PC-9 (cell line): ENCODE measurements around the gene TES. TPM values are rescaled to one million over a fixed set of nuclear protein-coding genes. Genes with fewer than 3 reads are reported as not detected.
A peak's percentile ranks its signal among the peaks of the same experiment; 100 is the strongest.

Source experiments
- Bru-seq: library from RNA; stranded (reverse); fragments of 400-500 nt; gene quantifications from one replicate; lab custom pipeline; 2021; lab: Mats Ljungman, UMichigan
- BruChase-seq, 2 experiments: library from RNA; stranded (reverse); fragments of 400-500 nt; gene quantifications; one replicate each; lab custom pipeline; 2021; lab: Mats Ljungman, UMichigan
- BruUV-seq: library from RNA; stranded (reverse); fragments of 400-500 nt; replicated peaks from 2 replicates; lab custom pipeline; 2021; lab: Mats Ljungman, UMichigan
- CTCF ChIA-PET: fragments of 300-600 bp; sonication (Branson Sonifier 250); formaldehyde crosslinking; loops from one replicate; lab custom pipeline; 2022; ENCODE audit warnings: antibody characterized with exemption; lab: Charles Lee
- POLR2A ChIA-PET: fragments of 300-600 bp; sonication (Branson Sonifier 250); formaldehyde crosslinking; loops from one replicate; lab custom pipeline; 2022; ENCODE audit warnings: antibody characterized with exemption; ENCODE audit not compliant: unreplicated experiment; lab: Charles Lee
- DNase-seq, 2 experiments: peaks; one replicate each; pipeline versions ENCODE4 v3.0.0 to v3.0.0-alpha.2; 2015 to 2022; ENCODE audit warnings: mixed read lengths in 1 of 2
- H2AFZ ChIP-seq: fragments of 200-600 bp; sonication (generic); 2 replicates; pipeline ENCODE4 v1.8.1; 2017; ENCODE audit warnings: antibody characterized with exemption
- H3F3A ChIP-seq: fragments of 200-600 bp; sonication (generic); 2 replicates; pipeline ENCODE4 v1.8.1; 2017; ENCODE audit warnings: antibody characterized with exemption, mild to moderate bottlenecking, low read depth; ENCODE audit not compliant: insufficient read depth
- H3K27ac ChIP-seq: fragments of 200-600 bp; sonication (generic); 2 replicates; pipeline ENCODE4 v1.6.1; 2016; ENCODE audit warnings: mixed run types
- H3K27me3 ChIP-seq: fragments of 200-600 bp; sonication (generic); 2 replicates; pipeline ENCODE4 v1.6.1; 2016; ENCODE audit warnings: low read depth, mixed run types; ENCODE audit not compliant: insufficient read depth
- H3K36me3 ChIP-seq: fragments of 200-600 bp; sonication (generic); 2 replicates; pipeline ENCODE4 v1.6.1; 2016; ENCODE audit warnings: low read depth, mixed run types
- H3K4me1 ChIP-seq: fragments of 200-600 bp; sonication (generic); replicated peaks from 2 replicates; pipeline ENCODE4 v1.6.1; 2016; ENCODE audit warnings: mixed run types; ENCODE audit not compliant: insufficient read depth
- H3K4me2 ChIP-seq: fragments of 200-600 bp; sonication (generic); 2 replicates; pipeline ENCODE4 v1.6.1; 2017; ENCODE audit warnings: mixed run types
- H3K4me3 ChIP-seq: fragments of 200-600 bp; sonication (generic); 2 replicates; pipeline ENCODE4 v1.6.1; 2016; ENCODE audit warnings: mixed run types
- H3K79me2 ChIP-seq: fragments of 200-600 bp; sonication (generic); 2 replicates; pipeline ENCODE4 v1.6.1; 2017; ENCODE audit warnings: low read depth, mixed run types
- H3K9me2 ChIP-seq: fragments of 200-600 bp; sonication (generic); 2 replicates; pipeline ENCODE4 v1.8.1; 2017; ENCODE audit warnings: mild to moderate bottlenecking; ENCODE audit not compliant: insufficient read depth
- H3K9me3 ChIP-seq: fragments of 200-600 bp; sonication (generic); 2 replicates; pipeline ENCODE4 v1.8.1; 2016; ENCODE audit warnings: low read depth; ENCODE audit not compliant: insufficient read depth
- H4K20me1 ChIP-seq: fragments of 200-600 bp; sonication (generic); 2 replicates; pipeline ENCODE4 v1.8.1; 2017; ENCODE audit not compliant: insufficient read depth
- EZH2 ChIP-seq: fragments of 200-600 bp; sonication (generic); IDR thresholded peaks from 2 replicates; pipeline ENCODE4 v1.8.0; 2017; ENCODE audit warnings: antibody characterized with exemption, low read depth
- intact Hi-C: fragments of 100-400 bp; cut with micrococcal nuclease; formaldehyde crosslinking; loops from one replicate; pipeline ENCODE4 v1.10.0; 2022; ENCODE audit not compliant: unreplicated experiment
- long read RNA-seq: library from polyadenylated mRNA; stranded (forward); transcript quantifications from one replicate; pipeline ENCODE4 v2.0.0, GENCODE V29; 2022
- total RNA-seq: library from RNA; stranded (reverse); gene quantifications from 2 replicates; pipeline ENCODE4 v1.2.3, GENCODE V29; 2021
- TF ChIP-seq, protein P1 (sequence below): fragments of 200-600 bp; sonication (generic); conservative IDR thresholded peaks from 2 replicates; pipeline ENCODE4 v1.6.1; 2017; ENCODE audit warnings: mixed run types, antibody characterized with exemption, mild to moderate bottlenecking, moderate library complexity

The TES gene, protein sequence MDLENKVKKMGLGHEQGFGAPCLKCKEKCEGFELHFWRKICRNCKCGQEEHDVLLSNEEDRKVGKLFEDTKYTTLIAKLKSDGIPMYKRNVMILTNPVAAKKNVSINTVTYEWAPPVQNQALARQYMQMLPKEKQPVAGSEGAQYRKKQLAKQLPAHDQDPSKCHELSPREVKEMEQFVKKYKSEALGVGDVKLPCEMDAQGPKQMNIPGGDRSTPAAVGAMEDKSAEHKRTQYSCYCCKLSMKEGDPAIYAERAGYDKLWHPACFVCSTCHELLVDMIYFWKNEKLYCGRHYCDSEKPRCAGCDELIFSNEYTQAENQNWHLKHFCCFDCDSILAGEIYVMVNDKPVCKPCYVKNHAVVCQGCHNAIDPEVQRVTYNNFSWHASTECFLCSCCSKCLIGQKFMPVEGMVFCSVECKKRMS
- 210 and 306 TPM in 2 replicates for total RNA-seq
- percentile 99 among the genes with signal in this experiment for Bru-seq, nascent RNA
- percentile 99 among the genes with signal in this experiment for BruChase-seq, experiment 1, labeled RNA remaining after a 2-hour chase
- percentile 98 among the genes with signal in this experiment for BruChase-seq, experiment 2, labeled RNA remaining after a 6-hour chase
- long read RNA-seq, transcript TES-201 (7 exons, 2,782 nt): major isoform, 344 of 419 reads
- long read RNA-seq, transcript TES-205 (3 exons, 873 nt): minor isoform, 6 of 419 reads
- long read RNA-seq, partial matches to known transcripts: 41 of 419 reads
- long read RNA-seq, other reads (novel, unspliced or antisense): 25 of 419 reads

DNA sequence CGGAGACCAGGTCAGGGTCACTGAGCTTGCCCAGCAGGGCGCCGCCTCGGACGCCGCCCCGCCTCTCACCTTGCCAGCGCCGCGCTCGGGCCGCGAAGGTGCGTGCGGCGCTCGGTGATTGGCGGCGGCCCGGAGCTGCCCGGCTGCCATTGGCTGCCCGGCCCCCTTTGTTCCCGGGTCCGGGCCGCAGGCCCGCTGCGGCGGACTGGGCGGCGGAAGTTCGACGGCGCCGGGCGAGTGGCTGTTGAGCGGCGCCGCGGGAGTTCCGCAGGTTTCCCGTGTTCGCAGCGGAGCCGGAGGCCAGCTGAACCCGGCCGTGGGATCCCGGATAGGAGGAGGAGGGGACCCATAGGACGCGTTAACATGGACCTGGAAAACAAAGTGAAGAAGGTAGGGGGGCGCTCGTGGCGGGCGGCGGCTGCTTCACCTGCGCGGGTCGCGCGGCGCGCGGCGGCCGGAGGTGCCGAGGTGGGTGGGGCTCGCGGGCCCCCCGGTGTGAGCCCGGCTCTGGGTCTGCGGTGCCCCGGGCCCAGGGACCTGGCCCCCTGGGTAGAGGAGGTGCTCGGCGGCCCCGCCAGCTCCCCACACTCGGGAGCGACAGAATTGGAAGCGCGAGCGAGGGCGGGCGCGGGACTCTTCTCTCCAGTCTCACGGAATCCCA, at the start of gene TES:
TES (plus strand) TSS at position 195 of the 661 bp plus-strand sequence; CDS start at position 364, 169 bp downstream.
- ChIA-PET CTCF (interaction anchor here (0.6 kb wide), 1 partner anchor 26 kb away, joined by 3 read pairs; no protein-coding TSS in a partner anchor), POLR2A (interaction anchor here (0.5 to 1.7 kb wide), 15 partner anchors 15 to 824 kb away, joined by 3 to 20 read pairs (median 4); no protein-coding TSS in a partner anchor)
- intact Hi-C loops: loop anchor here (1.0 to 2.0 kb wide), 6 partner anchors 8 to 922 kb away; partner anchors contain the start of gene MET
- Histone ChIP-seq H4K20me1 (peaks cover 4% of the 10 kb centered on the region; the same call in 1 of the 2 replicates), H3K4me2 (peak within 1 kb of the TSS; percentile 79), H3K27ac (peak within 1 kb of the TSS; percentile 99), H3K79me2 (peaks cover 47% of the 10 kb centered on the region), H3K36me3 (peaks cover 29% of the 10 kb centered on the region; the same call in 1 of the 2 replicates), H3K27me3 (no peaks in the 10 kb centered on the region), H3K9me2 (no peaks in the 10 kb centered on the region), H3K4me3 (peak within 1 kb of the TSS; percentile 87), H2AFZ (peak within 1 kb of the TSS; percentile 59), H3F3A (peaks cover 28% of the 10 kb centered on the region), H3K4me1 (peaks cover 38% of the 10 kb centered on the region), H3K9me3 (no peaks in the 10 kb centered on the region; the same call in 1 of the 2 replicates)
- TF ChIP-seq, protein P1, sequence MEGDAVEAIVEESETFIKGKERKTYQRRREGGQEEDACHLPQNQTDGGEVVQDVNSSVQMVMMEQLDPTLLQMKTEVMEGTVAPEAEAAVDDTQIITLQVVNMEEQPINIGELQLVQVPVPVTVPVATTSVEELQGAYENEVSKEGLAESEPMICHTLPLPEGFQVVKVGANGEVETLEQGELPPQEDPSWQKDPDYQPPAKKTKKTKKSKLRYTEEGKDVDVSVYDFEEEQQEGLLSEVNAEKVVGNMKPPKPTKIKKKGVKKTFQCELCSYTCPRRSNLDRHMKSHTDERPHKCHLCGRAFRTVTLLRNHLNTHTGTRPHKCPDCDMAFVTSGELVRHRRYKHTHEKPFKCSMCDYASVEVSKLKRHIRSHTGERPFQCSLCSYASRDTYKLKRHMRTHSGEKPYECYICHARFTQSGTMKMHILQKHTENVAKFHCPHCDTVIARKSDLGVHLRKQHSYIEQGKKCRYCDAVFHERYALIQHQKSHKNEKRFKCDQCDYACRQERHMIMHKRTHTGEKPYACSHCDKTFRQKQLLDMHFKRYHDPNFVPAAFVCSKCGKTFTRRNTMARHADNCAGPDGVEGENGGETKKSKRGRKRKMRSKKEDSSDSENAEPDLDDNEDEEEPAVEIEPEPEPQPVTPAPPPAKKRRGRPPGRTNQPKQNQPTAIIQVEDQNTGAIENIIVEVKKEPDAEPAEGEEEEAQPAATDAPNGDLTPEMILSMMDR: no peak
- TF ChIP-seq EZH2: no peak
- no TSS peak for BruUV-seq
- peak; percentile 69 to 94 for DNase-seq

DNA sequence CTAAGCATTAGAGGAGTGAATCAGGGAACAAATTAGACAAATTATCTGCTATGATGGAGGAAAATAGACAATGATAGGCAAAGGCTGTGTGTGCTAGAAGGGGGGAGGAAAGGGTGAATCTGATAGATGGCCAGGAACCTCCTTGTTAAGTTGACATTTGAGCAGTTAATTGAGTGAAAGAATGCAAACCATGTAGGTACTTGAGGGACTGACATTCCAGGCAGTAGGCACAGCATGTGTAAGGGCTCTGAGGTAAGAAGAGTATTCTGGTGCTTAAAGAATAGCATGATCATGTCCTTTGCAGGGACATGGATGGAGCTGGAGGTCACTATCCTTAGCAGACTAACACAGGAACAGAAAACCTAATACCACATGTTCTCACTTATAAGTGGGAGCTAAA, 48.6 kb upstream of the TES start:
- intact Hi-C loops: no loop called here
- Histone ChIP-seq H3K36me3 (no peaks in the 10 kb centered on the region), H4K20me1 (no peaks in the 10 kb centered on the region), H3K9me2 (no peaks in the 10 kb centered on the region), H3F3A (no peaks in the 10 kb centered on the region), H2AFZ (no peak overlapping the region), H3K9me3 (no peaks in the 10 kb centered on the region), H3K4me1 (no peaks in the 10 kb centered on the region), H3K27ac (no peak overlapping the region), H3K27me3 (no peaks in the 10 kb centered on the region), H3K4me3 (no peak overlapping the region), H3K4me2 (no peak overlapping the region; the same call in 1 of the 2 replicates), H3K79me2 (no peaks in the 10 kb centered on the region)
- ChIA-PET POLR2A (no interaction called here), CTCF (no interaction called here)
- DNase-seq: no peak
- BruUV-seq: no TSS peak
- TF ChIP-seq EZH2: no peak
- TF ChIP-seq, protein P1: no peak

DNA sequence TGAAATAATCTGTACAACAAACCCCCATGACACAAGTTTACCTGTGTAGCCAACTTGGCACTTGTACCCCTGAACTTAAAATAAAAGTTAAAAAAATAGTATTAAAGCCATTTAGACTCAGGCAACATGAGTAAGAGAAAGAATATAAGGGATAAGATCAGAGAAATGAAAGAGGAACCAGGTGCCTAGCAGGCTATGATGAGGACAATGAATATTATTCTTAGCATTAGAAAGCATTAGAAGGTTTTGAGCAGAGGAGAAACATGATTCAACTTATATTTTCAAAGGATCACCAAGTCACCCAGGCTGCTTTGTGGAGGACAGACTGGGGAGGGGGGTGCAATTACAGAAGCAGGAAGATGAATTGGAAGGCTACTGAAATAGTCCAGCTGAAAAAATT, 48.1 kb upstream of the TES start:
- intact Hi-C loops: no loop called here
- no TSS peak for BruUV-seq
- ChIA-PET CTCF (interaction anchor here (0.7 kb wide), 1 partner anchor 768 kb away, joined by 4 read pairs; no protein-coding TSS in a partner anchor), POLR2A (no interaction called here)
- no peak overlapping the region for H3K4me2 ChIP-seq
- H3K9me2 ChIP-seq: no peaks in the 10 kb centered on the region
- H3K4me1 ChIP-seq: no peaks in the 10 kb centered on the region
- H3K9me3 ChIP-seq: no peaks in the 10 kb centered on the region
- no peak for DNase-seq
- H3K4me3 ChIP-seq: no peak overlapping the region
- H4K20me1 ChIP-seq: no peaks in the 10 kb centered on the region
- no peaks in the 10 kb centered on the region for H3K27me3 ChIP-seq
- H3K27ac ChIP-seq: no peak overlapping the region
- H3K36me3 ChIP-seq: no peaks in the 10 kb centered on the region
- TF ChIP-seq EZH2: no peak
- TF ChIP-seq, protein P1: no peak
- no peak overlapping the region for H2AFZ ChIP-seq
- H3F3A ChIP-seq: no peaks in the 10 kb centered on the region
- H3K79me2 ChIP-seq: no peaks in the 10 kb centered on the region
